ENCODE data around the gene P4HA3. TPM values are rescaled to one million over a fixed set of nuclear protein-coding genes. Genes with fewer than 3 reads are reported as not detected.

P4HA3 gene
- total and polyA plus RNA-seq, 9 donors = 0.80 to 9.3 (median 2.2) TPM

GRCh38 chr11:74319139-74319816 lies 7.8 kb upstream of the P4HA3 start:
- WGBS (ENCODE audit: insufficient coverage) = 39% methylated on average over 3 of the region's 5 CpGs
- H3K36me3 ChIP-seq (ENCODE audit: control insufficient read depth, insufficient read depth, low read length) = no peaks in the 10 kb centered on the region
- peak; percentile 83 for DNase-seq
- H3K27me3 ChIP-seq (ENCODE audit: control insufficient read depth, insufficient read depth, low read length) = no peaks in the 10 kb centered on the region
- H3K4me3 ChIP-seq (ENCODE audit: low read length) = no peak overlapping the region
- H3K4me1 ChIP-seq (ENCODE audit: control insufficient read depth, insufficient read depth, low read length) = peaks cover 2% of the 10 kb centered on the region
- H3K9me3 ChIP-seq (replicated peaks; ENCODE audit: control insufficient read depth, low read depth, low read length) = peaks cover 5% of the 10 kb centered on the region
- no peak overlapping the region for H3K27ac ChIP-seq (ENCODE audit: low read length)

- H3K27ac ChIP-seq (ENCODE audit: low read length) = no peak overlapping the region
- peaks cover 2% of the 10 kb centered on the region for H3K4me1 ChIP-seq (ENCODE audit: control insufficient read depth, insufficient read depth, low read length)
- no peaks in the 10 kb centered on the region for H3K36me3 ChIP-seq (ENCODE audit: control insufficient read depth, insufficient read depth, low read length)
- H3K4me3 ChIP-seq (ENCODE audit: low read length) = no peak overlapping the region
- H3K9me3 ChIP-seq (replicated peaks; ENCODE audit: control insufficient read depth, low read depth, low read length) = peaks cover 5% of the 10 kb centered on the region
- peak; percentile 27 for DNase-seq
- H3K27me3 ChIP-seq (ENCODE audit: control insufficient read depth, insufficient read depth, low read length) = no peaks in the 10 kb centered on the region
- 40% methylated on average over 1 of the region's 1 CpG for WGBS (ENCODE audit: insufficient coverage)
Measured at GRCh38 chr11:74318241-74318932, 6.9 kb upstream of the P4HA3 start.

GRCh38 chr11:74316772-74317505 lies 5.5 kb upstream of the P4HA3 start:
- Histone ChIP-seq H3K36me3 (ENCODE audit: control insufficient read depth, insufficient read depth, low read length) (no peaks in the 10 kb centered on the region), H3K4me1 (ENCODE audit: control insufficient read depth, insufficient read depth, low read length) (no peaks in the 10 kb centered on the region), H3K9me3 (replicated peaks; ENCODE audit: control insufficient read depth, low read depth, low read length) (peaks cover 6% of the 10 kb centered on the region), H3K27me3 (ENCODE audit: control insufficient read depth, insufficient read depth, low read length) (peaks cover 4% of the 10 kb centered on the region), H3K27ac (ENCODE audit: low read length) (no peak overlapping the region), H3K4me3 (ENCODE audit: low read length) (no peak overlapping the region)
- DNase-seq = no peak

- WGBS (ENCODE audit: insufficient coverage) = 100% methylated on average over 1 of the region's 1 CpG
Measured at GRCh38 chr11:74312326-74312725, 886 bp upstream of the P4HA3 start.

GRCh38 chr11:74310857-74311256 lies 583 bp downstream of the P4HA3 start:
- Histone ChIP-seq H3K4me1 (ENCODE audit: control insufficient read depth, insufficient read depth, low read length) (peaks cover 8% of the 10 kb centered on the region), H3K9me3 (replicated peaks; ENCODE audit: control insufficient read depth, low read depth, low read length) (peaks cover 2% of the 10 kb centered on the region), H3K27ac (ENCODE audit: low read length) (no peak overlapping the region), H3K27me3 (ENCODE audit: control insufficient read depth, insufficient read depth, low read length) (peaks cover 22% of the 10 kb centered on the region), H3K36me3 (ENCODE audit: control insufficient read depth, insufficient read depth, low read length) (no peaks in the 10 kb centered on the region), H3K4me3 (ENCODE audit: low read length) (peak overlapping the region; percentile 21)
- WGBS (ENCODE audit: insufficient coverage) = 71% methylated on average over 11 of the region's 11 CpGs
- DNase-seq = no peak

More at GRCh38 chr11:74312326-74312725, 886 bp upstream of the P4HA3 start:
- peaks cover 8% of the 10 kb centered on the region for H3K4me1 ChIP-seq (ENCODE audit: control insufficient read depth, insufficient read depth, low read length)
- peaks cover 5% of the 10 kb centered on the region for H3K9me3 ChIP-seq (replicated peaks; ENCODE audit: control insufficient read depth, low read depth, low read length)
- no peak overlapping the region for H3K27ac ChIP-seq (ENCODE audit: low read length)
- H3K27me3 ChIP-seq (ENCODE audit: control insufficient read depth, insufficient read depth, low read length) = peaks cover 20% of the 10 kb centered on the region
- no peak for DNase-seq
- no peak overlapping the region for H3K4me3 ChIP-seq (ENCODE audit: low read length)
- H3K36me3 ChIP-seq (ENCODE audit: control insufficient read depth, insufficient read depth, low read length) = no peaks in the 10 kb centered on the region

- Histone ChIP-seq H3K36me3 (ENCODE audit: control insufficient read depth, insufficient read depth, low read length) (no peaks in the 10 kb centered on the region), H3K27ac (ENCODE audit: low read length) (no peak overlapping the region), H3K4me3 (ENCODE audit: low read length) (no peak overlapping the region), H3K27me3 (ENCODE audit: control insufficient read depth, insufficient read depth, low read length) (peaks cover 21% of the 10 kb centered on the region), H3K4me1 (ENCODE audit: control insufficient read depth, insufficient read depth, low read length) (peaks cover 8% of the 10 kb centered on the region), H3K9me3 (replicated peaks; ENCODE audit: control insufficient read depth, low read depth, low read length) (no peaks in the 10 kb centered on the region)
- WGBS (ENCODE audit: insufficient coverage) = 0% methylated on average over 1 of the region's 1 CpG
- DNase-seq = peak; percentile 66
Measured at GRCh38 chr11:74307434-74307833, 4.0 kb downstream of the P4HA3 start.

GRCh38 chr11:74306435-74307175 lies 4.8 kb downstream of the P4HA3 start:
- WGBS (ENCODE audit: insufficient coverage) = 67% methylated on average over 3 of the region's 8 CpGs
- Histone ChIP-seq H3K27ac (ENCODE audit: low read length) (no peak overlapping the region), H3K9me3 (replicated peaks; ENCODE audit: control insufficient read depth, low read depth, low read length) (no peaks in the 10 kb centered on the region), H3K27me3 (ENCODE audit: control insufficient read depth, insufficient read depth, low read length) (peaks cover 16% of the 10 kb centered on the region), H3K4me1 (ENCODE audit: control insufficient read depth, insufficient read depth, low read length) (peaks cover 5% of the 10 kb centered on the region), H3K4me3 (ENCODE audit: low read length) (no peak overlapping the region), H3K36me3 (ENCODE audit: control insufficient read depth, insufficient read depth, low read length) (no peaks in the 10 kb centered on the region)
- DNase-seq = peak; percentile 15

GRCh38 chr11:74299015-74299414 lies 12.4 kb downstream of the P4HA3 start:
- Histone ChIP-seq H3K36me3 (ENCODE audit: control insufficient read depth, insufficient read depth, low read length) (no peaks in the 10 kb centered on the region), H3K27me3 (ENCODE audit: control insufficient read depth, insufficient read depth, low read length) (no peaks in the 10 kb centered on the region), H3K4me1 (ENCODE audit: control insufficient read depth, insufficient read depth, low read length) (no peaks in the 10 kb centered on the region), H3K27ac (ENCODE audit: low read length) (peak overlapping the region; percentile 20), H3K4me3 (ENCODE audit: low read length) (no peak overlapping the region), H3K9me3 (replicated peaks; ENCODE audit: control insufficient read depth, low read depth, low read length) (no peaks in the 10 kb centered on the region)
- no CpG with 5 or more reads among the region's 3 CpGs for WGBS (ENCODE audit: insufficient coverage)
- peak; percentile 65 for DNase-seq

GRCh38 chr11:74297484-74297883 lies 14.0 kb downstream of the P4HA3 start:
- no peak overlapping the region for H3K4me3 ChIP-seq (ENCODE audit: low read length)
- no peaks in the 10 kb centered on the region for H3K36me3 ChIP-seq (ENCODE audit: control insufficient read depth, insufficient read depth, low read length)
- no peak overlapping the region for H3K27ac ChIP-seq (ENCODE audit: low read length)
- no peak for DNase-seq
- no peaks in the 10 kb centered on the region for H3K4me1 ChIP-seq (ENCODE audit: control insufficient read depth, insufficient read depth, low read length)
- no peaks in the 10 kb centered on the region for H3K9me3 ChIP-seq (replicated peaks; ENCODE audit: control insufficient read depth, low read depth, low read length)
- WGBS (ENCODE audit: insufficient coverage) = no CpG with 5 or more reads among the region's 1 CpG
- no peaks in the 10 kb centered on the region for H3K27me3 ChIP-seq (ENCODE audit: control insufficient read depth, insufficient read depth, low read length)

GRCh38 chr11:74288911-74289310 lies 22.5 kb downstream of the P4HA3 start:
- WGBS (ENCODE audit: insufficient coverage) = no CpG with 5 or more reads among the region's 4 CpGs
- DNase-seq = no peak
- no peaks in the 10 kb centered on the region for H3K27me3 ChIP-seq (ENCODE audit: control insufficient read depth, insufficient read depth, low read length)
- no peak overlapping the region for H3K27ac ChIP-seq (ENCODE audit: low read length)
- no peaks in the 10 kb centered on the region for H3K36me3 ChIP-seq (ENCODE audit: control insufficient read depth, insufficient read depth, low read length)
- no peaks in the 10 kb centered on the region for H3K4me1 ChIP-seq (ENCODE audit: control insufficient read depth, insufficient read depth, low read length)
- no peak overlapping the region for H3K4me3 ChIP-seq (ENCODE audit: low read length)
- no peaks in the 10 kb centered on the region for H3K9me3 ChIP-seq (replicated peaks; ENCODE audit: control insufficient read depth, low read depth, low read length)

Measured in muscle of leg (tissue), 11 donors.